ENCODE data around the gene MINK1.

MINK1 gene

DNA sequence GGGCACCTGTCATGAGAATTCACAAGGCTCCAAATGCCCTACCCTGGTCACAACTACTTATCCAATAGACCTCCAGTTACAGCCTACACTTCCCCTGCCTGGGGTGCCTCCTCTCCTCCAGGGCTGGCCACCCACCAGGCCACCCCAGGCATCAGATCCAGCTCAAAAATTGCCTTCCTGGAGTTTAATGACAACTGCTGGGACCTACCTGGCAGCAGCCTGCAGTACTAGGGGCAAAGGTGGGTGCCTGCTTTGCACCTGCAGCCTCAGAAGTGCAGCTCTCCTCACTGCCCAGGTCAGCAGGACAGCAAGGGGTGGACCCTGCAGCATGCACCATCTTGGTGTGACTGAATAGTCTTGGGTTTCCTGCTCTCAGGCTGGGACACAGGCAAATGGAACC is 102.5 kb downstream of the MINK1 start:
- no peak for DNase-seq

DNA sequence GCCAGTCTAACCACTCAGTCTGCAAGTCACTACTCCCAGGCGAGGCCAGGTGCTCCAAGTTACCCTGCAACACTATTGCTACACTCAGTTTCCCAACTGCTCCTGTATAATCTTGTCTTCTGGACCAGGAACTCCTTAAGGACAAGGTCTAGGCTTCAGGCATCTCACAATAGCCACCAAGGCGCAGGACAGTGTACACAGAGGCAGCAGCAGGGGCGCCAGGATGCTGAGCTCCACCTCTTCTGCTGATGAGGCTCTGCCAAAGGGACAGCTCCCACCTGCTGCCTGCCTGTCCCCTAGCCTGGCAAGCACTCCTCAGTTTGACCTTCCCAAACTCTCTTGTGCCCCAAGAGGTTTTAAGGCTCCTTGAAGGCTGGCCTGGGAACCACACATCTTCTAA is 103.3 kb downstream of the MINK1 start:
- no peak for DNase-seq

- no peak for DNase-seq
These were observed 104.4 kb downstream of the MINK1 start for GRCh38 chr17:4937553-4937952.

GRCh38 chr17:4938069-4938491 is 104.9 kb downstream of the MINK1 start:
- no peak for DNase-seq

DNA sequence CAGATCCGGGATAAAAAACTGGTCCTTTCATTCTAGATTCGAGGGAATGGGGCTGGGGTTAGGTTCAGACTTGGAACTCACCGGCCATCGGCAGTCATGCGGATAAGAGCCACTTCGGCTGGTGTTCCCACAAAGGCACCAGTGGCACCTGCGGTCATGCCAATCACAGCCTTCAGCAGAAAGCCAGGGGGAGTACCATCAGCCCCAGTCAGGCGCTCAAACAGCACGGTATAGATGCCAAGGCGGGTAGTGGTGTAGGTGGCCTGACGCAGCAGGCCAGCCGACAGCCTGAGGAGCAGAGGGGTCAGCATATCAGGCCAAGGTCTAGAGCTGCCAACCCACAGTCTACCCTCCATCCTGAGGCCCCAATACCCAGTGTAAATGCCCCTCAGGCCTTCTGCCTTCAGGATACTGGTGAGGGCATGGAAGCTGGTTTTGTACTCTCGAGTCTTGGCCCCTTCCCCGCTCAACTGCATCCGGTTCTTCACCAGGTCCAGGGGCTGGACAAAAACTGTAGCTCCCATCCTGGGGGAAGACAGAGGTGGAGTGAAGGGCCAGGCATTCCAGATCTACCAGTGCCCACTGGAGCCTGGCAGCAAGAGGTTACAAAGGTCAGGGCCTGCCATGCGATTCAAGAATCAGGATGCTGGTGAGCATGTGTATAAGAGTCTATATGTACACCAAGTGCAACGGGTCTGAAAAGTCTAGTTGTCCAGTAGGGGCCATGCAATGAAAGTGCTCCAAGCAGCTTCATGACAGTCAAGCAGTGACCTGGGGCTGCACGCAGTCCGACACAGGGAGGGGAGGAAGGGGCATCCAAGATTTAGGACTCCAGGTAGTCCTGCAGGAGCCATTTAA is 105.8 kb downstream of the MINK1 start:
- DNase-seq: no peak

DNA sequence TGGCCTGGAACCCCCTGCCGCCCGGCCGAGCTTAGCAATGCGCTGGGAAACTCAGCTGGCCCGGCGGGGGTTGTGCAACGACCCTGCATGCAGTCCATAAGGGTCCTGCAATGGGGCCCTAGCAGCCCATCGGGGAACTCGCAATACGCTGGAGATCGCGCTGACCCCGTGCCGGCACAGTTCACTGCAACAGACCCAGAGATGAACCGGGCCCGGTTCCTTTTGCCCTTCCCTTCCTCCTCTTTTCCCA is 106.3 kb downstream of the MINK1 start:
- no peak for DNase-seq

- DNase-seq: peak; percentile 95
These were observed 106.8 kb downstream of the MINK1 start, which contains the start of the genes RNF167 and SLC25A11 for GRCh38 chr17:4939796-4940554. RNF167 (plus strand) TSS chr17:4940268; CDS start chr17:4940910, 642 bp downstream. SLC25A11 (minus strand) TSS chr17:4940046; CDS start chr17:4939910, 136 bp downstream.

- DNase-seq: peak; percentile 64
These were observed 107.6 kb downstream of the MINK1 start for GRCh38 chr17:4940555-4941318.

DNA sequence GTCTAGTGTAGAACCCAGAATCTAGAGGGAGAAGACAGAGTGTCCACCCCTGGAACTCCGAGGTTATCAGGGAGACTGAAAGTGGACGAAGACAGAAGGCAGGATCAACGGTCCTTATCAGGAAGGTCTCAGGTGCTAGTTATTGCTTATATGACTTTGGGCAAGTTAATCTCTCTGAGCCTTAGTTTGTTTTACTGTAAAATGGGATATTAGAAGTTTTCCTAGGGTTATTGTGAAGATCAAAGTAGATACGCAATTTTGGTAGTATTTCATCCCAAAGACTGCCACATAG is 108.1 kb downstream of the MINK1 start:
- no peak for DNase-seq

DNA sequence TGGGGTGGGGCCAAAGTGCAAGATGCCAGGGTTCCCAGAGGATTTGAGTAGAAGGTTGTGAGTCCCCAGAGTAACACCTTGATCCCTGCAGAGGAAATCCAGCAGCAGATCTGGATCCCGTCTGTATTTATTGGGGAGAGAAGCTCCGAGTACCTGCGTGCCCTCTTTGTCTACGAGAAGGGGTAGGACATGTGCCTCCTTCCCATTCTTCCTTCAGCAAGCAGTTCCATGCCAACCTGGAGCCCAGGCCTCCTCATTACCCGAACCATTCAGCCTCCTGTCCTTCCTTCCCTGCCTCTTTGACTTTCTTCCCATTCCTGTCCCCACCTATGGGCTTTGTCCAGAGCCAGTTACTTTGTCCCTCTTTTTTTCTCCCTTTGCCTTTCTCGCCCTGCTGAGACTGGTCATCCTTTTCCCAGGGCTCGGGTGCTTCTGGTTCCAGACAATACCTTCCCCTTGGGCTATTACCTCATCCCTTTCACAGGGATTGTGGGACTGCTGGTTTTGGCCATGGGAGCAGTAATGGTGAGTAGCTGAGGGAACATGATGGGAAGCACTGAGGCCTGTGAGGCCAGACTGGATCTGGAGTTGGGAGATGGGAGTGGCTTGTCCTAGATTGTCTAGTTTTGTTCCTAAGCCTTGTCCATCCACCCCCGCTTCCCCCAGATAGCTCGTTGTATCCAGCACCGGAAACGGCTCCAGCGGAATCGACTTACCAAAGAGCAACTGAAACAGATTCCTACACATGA is 109.8 kb downstream of the MINK1 start:
- DNase-seq: no peak

- DNase-seq: peak; percentile 69
These were observed 111.0 kb downstream of the MINK1 start for GRCh38 chr17:4944163-4944553.

GRCh38 chr17:4944554-4945175 is 111.5 kb downstream of the MINK1 start:
- peak; percentile 13 for DNase-seq

- DNase-seq: peak; percentile 86
These were observed 112.2 kb downstream of the MINK1 start for GRCh38 chr17:4945176-4945943.

GRCh38 chr17:4945944-4946280 is 112.8 kb downstream of the MINK1 start:
- no peak for DNase-seq

GRCh38 chr17:4946312-4946976 is 113.3 kb downstream of the MINK1 start:
- DNase-seq: no peak

DNA sequence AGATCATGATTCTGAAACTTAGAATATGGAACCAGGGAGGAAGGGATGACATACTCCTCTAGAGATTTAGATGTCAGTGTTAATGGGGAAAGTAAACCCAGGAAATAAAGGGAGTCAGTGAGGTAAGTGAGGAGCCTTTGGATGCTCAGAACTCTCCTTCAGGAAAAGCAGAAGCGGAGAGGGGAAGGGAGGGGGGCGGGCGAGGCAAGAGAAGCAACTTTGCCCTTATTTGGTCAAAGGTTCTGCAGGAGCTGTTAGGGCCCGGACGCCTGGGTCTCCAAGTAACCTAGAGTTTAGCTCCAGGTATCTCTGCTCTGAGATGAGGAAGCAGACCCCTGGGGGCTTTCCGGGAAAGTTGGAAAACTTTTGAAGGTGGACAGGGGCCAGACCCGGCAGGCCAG is 113.9 kb downstream of the MINK1 start:
- DNase-seq: no peak
